Stimulated activated CD8-positive, alpha-beta memory T cell treated with anti-CD3 and anti-CD28 coated beads, Interleukin-12 subunit alpha, Interleukin-12 subunit beta, amount 100 ng/mL, for 24 hours (primary cell): ENCODE data around the gene TPP2.

Source experiments
- DNase-seq: peaks from one replicate; pipeline ENCODE4 v3.0.0-alpha.2; 2020; ENCODE audit errors: extremely low read depth

Gene TPP2

DNA sequence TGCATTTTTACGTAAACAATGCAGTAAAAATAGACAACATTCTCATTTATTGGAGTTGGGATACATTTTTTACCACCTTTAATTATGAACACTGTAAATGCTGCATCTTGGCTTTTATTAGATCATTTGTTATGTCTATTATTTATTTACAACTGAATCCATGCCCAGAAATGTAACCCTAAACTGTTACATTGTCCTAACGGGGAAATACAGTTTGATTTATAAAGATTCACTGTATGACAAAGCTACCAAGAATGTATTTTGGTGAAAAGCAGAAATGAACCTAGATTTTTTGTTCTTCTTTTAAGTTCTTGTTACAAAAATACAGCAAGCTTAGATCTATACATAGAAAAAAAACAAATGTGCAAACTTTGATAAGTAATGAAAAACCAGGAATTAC, 97.0 kb downstream of the TPP2 start:
- DNase-seq: no peak

DNA sequence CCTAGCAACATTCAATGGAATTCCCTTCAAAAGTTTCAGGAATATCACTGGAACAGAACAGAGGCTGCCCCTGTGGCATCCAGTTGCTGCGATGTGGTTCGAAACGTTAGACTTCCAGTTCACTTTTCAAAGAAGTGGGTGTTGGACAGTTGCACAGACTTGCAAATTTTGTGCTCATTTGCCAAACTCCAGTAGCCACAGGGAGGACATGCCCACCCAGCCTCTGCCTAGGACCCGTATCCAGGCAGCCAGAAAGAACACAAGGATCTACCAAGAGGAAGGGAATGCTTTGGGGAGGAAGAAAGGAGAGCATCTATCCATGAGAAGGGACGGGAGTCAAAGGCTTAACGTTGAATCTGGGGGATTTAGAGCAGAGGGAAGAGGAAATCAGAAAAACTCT, 98.2 kb downstream of the TPP2 start, which contains the start of gene METTL21C:
METTL21C (minus strand) TSS at position 108 of the 400 bp plus-strand sequence. CDS start 546 bp downstream, outside the sequence.
- DNase-seq: no peak

DNA sequence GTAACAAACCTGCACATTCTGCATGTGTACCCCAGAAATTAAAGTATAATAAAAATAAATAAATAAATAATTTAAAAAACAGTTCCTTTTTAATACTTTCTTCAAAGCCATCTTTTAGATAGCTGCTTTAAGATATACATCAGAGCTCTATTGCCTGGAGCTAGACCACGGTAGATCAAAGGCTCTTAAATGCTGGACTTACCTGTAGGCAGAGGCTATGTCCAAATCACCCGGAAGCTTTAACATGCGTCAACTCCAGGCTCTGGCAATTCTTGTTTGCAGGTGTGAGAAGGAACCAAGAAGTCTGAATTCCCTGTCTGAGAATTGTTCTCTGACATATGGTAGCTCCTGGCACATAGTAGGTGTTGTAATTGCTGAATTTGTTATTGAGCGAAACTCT, 99.7 kb downstream of the TPP2 start:
- no peak for DNase-seq

DNA sequence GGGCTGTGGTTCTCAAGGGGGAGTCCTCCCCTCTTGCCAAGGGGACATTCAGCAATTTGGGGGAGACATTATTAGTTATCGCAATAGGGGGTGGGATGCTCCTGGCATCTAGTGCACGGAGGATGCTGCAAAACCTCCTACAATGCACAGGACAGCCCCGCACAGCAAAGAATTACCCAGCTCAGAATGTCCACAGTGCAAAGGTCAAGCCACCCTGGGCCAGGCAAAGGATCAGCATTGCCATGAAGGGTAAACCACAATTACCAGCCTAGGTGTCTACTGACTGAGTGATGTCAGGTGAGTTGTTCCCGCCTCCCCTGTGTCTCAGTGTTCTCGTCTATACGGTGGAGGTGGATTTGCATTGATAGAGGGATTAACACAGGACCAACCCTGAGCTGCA, 100.5 kb downstream of the TPP2 start:
- DNase-seq: no peak

DNA sequence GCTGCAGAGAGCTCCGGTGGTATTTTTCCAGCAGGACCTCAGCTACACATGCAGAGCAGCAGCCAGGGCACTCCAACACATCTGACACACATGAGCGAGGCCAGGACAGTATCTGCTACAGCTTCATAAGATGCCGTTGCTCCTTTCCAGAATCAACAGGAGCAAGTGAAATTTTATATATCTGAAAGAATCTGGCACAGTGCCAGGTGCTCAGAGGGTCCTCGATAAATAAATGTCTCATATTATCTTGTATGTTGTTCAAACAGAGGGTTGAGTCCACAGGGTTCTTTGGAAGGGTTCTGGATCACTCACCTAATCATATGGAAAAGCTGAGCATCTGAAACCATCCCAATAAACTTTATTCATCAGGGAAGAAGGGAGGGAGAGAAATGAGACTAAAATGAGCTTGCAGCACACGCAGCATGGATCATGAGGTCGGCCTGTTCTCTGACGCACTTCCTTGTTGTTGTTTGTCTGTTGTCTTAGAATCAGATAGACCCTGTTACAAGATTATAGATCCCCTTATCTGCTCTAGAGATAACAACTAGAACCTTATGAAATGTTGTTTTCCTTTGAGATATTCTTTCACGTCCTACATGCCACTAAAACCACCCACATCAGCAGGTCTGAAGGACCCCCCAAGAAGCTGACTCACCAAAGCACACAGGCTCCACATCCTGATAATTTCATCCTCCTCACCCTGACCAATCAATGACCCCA, 101.3 kb downstream of the TPP2 start:
- DNase-seq: no peak

DNA sequence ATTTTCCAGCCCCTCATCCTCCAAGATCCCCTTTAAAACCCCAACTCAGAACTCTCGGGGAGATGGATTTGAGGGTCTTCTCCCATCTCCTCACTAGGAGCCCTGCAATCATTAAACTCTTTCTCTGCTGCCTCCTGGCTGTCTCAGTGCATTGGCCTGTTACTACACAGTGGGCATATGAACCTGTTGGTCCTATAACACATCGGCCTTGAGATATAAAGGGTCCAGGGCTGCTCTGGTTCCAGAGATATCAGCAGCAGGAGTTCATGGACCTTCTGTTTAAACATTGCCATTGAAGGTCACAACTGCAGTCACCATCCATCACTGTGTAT, 101.8 kb downstream of the TPP2 start:
- no peak for DNase-seq

DNA sequence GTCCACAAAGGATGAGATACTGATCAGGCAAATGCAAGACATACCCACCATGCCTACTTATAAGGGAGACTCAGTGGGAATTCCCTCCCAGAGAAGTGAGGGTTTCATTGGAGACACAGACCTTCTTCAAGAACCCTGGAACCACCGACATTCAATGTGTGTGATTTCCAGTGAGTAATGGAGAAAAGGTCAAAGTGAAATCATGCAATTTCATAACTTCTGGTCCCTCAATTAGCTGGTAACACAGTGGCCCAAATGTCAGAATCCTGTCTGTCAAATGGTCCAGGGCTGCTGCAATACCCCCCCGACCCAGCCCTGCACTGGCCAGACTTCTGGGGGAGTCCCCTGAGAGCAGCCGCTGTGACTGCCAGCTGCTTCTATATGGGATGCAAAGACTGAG, 102.7 kb downstream of the TPP2 start:
- DNase-seq: no peak

DNA sequence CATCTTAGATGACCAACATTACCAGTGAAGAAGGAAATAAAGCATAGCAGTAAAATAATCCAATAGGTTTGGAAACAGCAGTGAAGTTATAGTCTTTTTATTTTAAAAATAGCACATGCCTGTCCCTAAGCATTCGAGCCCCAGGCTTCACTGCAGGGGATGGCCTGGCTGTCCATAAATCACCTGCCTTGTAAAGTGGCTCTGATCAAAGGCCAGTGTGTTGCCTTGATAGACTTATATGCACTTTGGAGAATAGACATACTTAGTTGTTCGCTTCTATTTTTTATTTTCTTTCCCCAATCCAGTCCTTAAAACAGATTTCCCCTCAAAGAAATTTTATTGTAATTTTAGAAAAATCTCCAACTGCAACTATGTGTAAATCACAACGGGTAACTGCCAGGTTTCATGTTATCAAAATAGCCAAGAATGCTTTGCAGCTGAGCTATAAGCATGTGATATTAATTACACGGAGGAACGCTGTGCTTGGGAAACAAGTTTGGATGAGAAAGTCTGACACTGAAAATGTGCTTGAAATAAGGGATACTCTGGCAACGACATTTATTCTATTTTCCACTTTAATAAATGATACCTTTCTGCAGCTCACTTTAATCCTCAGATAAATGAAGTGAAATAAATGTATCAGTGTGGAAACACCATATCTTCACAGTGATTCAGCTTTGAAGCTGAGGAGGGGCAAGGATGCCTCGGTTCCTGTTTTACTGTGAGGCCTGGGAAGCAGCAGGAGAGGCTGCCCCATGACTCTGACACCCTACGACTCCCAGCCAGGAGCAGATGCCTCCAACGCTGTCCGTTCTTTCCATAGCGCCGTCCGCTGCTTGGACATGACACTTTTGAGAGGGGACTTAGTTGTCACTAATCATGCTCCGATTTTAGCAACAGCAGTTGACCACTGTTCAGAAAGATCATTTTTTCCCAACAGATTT, 103.6 kb downstream of the TPP2 start:
- no peak for DNase-seq

DNA sequence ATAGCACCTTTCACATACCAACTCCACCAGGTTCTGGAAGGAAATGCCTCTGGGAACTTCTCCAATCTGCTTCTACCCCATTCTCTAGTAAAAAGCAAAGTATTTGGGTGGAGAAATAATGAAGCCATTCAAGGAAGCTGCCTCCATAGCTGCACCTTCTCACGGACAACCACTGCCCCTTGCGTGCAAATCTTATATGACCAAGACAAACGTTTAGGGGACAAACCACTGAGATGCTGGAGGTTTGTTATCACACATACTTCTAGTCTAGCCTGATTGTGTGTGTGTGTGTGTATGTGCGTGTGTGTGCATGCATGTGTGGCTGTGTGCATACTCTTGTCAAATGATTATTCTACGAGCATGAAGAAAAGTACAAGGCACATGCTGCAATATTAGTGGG, 104.5 kb downstream of the TPP2 start:
- no peak for DNase-seq

DNA sequence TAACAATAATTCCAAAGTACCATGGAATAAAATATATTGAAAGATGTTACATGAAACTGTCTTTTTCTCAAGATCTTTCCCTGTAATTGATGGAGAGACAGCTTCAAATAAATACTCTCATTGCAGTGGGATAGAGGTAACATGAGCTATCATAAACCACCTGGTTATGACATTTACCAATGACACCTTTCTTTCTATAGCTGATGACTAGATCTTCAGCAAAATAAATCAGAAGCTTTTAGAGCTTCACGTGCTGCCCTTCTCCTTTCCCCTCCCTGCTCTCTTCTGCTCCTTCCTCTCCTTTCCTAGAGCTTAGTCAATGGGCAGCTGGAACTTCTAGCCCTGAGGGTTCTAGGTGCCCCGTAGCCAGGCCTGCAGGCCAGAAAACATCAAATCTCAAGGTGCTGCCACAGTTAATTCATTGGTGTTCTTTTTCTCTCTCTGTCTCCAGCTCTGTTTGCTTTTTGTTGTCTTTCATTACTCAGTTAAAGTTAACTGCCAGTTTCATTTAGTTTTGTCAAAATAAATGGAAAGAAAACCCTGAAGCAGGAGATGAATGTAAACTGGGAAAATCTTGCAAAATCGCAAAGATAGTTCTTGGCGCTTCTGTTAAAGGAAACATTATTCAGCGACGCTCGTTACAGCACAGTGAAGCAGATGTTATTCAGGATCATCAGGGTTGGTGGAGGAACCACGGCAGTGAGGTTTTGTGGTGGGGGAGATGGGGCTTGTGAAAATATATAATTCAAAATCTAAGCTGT, 106.4 kb downstream of the TPP2 start:
- DNase-seq: no peak

DNA sequence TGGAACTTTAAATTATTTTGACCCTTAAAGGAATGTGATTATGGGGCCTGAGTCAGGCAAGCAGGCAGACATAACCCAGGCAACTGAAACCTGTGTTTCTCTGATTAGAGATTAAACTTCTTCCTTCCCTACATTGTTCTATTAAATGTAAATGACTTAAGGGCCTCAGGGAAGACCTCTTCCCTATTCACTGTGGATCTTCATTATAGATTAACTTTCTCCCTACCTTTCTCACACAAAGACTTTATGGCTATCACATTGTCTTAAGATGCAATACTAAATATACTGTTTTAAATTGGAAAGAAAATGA, 106.9 kb downstream of the TPP2 start:
- DNase-seq: no peak

DNA sequence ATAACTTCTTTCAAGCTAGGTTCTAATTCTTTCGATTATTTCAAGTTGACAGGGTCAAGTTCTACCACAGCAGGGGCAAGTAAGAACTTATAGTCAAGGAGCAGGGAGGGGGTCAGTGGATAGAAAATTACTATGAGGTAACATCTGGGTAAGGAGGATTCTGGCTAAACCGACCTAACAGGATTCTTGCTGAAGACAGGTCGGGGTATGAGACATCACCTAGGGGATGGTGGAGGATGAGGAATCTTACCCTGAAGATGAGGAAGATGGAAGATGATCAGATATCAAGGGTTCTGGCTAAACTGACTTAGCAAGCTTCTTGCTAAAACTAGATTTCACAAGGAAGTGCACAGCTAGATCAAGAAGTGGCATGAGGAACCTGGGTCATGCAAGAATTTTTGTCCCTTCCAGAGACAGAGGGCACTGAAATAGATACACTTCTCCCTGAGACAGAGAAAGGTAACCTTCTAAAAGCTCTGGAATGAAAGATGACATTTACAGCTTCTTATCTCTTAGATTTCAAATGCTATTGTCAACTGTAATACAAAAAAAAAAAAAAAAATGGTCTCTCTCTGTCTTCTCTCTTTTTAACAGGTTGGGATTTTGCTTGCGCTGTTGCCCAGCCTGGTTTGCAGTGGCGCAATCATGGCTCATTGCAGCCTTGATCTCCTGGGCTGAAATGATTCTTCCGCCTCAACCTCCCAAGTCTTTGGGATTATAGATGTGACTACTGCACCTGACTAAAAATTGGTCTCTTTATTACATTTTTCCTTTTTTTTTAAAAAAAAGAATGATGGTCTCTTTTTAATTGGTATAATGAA, 107.7 kb downstream of the TPP2 start:
- no peak for DNase-seq

DNA sequence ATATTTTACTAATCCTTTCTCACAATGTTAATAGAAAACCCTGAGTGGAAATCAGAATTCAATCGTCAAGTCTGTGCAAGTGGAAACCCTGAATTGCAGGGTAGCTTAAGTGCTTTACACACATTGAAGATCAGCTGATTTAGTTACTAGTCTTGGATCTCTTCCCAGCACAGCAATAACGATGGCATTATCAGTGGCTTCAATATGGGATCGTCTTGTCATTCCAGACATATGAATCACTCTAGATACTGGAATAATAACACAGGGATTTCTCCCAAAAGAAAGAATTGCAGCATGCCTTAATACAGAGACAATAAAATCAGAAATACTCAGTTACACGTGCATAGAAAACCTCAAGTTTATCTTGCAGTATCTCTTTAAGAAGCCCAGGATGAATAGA, 110.7 kb downstream of the TPP2 start:
- DNase-seq: no peak

DNA sequence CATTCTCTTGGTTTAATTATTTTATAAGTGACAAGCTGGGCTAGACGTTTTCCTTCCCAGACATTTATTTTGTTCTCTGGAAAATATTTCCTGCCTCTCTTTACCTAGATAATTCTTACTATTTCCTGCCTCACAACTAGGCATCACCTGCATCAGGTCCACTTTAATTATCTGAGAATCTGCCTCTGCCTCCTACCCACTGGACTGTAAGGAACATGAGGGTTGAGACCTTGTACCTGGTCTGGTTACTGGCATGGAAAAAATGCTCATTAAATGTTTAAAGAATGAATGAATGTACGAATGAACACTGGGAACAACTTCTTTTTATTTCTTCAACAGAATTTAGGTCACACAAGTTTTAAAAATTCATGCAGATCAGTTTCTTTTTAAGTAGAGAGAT, 111.4 kb downstream of the TPP2 start:
- no peak for DNase-seq

DNA sequence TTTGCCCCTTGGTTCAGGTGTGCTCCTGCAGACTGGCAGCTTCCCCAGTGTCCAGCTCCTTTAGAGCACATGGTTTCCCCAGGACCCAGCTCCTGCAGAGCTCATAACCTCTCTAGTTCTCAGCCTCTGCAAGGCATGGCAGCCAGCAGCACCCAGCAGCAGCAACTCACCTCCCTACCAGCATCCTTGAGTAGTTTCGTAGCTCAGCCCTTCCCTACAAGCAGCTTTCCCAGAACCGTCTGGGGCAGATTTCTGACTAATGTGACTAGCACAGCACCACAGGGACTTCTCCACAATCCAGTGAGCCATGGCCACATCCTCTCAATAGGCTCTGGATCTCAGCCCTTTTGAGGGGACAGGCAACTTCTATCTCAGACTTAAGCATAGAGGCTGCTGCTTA, 112.2 kb downstream of the TPP2 start:
- DNase-seq: no peak

DNA sequence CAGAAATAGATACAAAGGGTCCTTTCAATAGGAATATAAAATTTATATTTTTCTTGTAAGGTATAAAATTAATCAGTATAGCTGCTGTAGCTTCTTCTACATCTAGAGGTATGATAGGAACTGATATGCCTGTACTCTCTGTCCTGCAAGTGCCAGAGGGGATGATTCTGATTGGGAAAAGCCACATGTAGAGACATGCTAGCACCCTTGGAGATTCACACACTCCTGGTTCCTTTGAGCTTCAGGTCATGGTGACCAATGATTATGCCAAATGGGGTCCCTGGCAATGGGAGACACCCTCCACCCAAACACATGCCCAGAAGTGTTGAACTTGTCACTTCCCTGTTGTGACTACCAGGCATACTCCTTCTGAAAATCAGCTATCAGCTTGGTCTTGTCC, 112.8 kb downstream of the TPP2 start:
- DNase-seq: no peak

DNA sequence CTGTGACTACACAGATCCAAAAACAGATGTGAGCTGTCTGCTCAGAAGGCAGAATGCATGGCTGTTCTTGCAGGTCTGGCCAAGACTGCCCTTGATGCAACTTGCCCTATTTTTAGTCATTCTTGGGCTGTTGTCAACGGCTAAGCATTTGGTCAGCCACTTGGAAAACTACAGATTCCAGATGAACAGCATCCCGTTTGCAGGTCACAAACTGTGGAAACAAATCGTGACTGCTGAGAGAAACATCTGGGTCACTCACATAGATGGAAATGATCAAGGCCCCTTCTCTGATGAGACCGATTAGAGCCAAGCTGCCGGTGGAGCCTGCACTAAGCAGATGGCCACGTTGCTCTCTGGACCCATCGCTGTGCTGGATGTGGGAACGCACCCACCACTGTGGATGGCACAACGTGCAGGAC, 113.5 kb downstream of the TPP2 start:
- no peak for DNase-seq

DNA sequence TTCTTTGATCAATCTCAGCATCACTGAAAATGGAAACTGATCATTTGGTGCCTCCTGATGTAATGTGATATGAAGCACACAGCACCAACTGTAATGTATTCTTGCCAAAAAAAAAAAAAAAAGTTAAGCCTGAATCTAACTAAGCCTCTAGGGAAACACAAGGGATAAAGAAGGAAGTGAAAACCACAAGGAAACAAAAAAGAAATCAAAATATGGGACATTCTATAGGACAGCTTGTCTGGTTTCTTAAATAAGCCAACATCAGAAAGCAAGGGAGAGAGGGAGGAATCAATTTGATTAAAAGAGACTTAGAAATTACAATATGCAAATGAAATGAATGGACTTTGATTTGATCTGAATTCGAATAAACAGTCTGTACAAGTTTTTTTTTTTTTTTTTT, 118.7 kb downstream of the TPP2 start:
- no peak for DNase-seq

DNA sequence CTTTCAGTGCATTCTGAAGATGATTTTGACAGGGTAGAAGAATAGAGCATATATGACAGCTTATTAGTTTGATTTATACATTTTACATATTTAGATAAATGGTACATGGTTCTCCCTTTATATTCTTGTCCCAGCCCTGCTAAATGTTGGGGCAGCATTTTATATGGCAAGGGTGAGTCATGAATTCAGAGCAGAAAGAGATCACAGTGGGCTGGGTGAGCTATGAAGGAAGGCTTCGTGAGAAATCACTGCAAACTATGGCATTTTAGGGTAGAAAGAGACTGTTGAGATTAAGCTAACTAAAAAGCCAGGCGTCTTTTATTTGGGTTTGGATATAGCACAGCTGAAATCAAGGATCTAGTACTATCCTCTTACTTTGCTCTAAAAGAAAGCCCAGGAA, 122.0 kb downstream of the TPP2 start:
- DNase-seq: no peak

DNA sequence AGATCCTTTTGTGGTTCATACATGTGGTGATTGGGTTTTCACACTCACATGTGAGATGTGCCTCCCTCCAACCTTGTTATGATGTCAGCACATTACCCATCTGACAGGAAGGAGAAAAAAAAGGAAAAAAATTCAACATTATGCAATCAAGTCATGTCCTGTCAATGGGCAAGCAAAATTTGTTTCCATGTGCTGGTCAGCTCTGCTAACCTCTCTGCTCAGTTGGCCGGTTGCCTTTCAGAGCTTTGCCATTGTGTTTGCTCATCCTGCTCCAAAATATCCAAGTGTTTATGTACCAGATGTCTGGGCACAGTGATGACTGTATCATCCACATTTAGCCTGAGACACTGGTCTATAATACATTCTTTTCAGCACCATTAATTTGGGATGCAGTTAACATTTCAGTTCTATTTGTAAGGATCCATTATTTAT, 125.0 kb downstream of the TPP2 start:
- no peak for DNase-seq

DNA sequence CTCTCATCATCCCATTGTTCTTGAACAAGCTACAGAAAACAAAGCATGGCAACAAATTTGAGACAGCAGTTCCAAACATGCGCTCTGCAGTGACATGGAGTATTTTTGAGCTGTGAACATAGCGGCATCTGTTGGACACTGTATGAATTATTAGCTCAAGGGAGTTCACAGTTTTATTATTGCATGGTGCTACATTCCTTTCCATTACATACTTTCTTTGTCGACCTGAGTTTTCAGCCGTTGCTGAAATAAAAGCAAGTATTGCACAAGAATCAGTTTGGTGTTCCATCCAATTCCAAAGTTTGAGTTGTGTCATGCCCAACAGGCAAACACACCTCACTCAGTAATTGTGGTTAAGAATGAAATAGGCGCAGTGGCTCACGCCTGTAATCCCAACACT, 128.1 kb downstream of the TPP2 start:
- DNase-seq: no peak

DNA sequence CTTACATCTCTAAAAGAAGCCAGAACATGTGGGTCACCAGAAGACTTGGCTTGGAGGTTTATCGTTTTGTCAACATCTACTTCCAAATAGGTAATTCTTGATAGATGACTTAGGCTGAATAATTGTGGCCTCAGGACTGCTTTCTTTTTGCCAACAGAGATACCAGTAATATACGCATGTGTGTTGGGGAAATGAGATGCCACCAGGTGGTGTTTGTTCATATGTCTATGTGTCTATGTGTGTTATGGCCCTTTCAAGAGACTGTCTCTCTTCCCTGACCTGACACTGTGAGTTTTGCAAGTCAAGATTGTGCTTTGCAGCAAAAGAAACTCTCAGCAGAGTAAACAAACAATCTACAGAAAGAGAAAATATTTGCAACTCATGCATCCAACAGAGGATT, 129.6 kb downstream of the TPP2 start:
- no peak for DNase-seq
